IPS-18c (cell line): ENCODE measurements around the gene IL16.

Experiments used
- H3K4me3 ChIP-seq: 2 replicates; pipeline ENCODE4 v1.7.0; 2013; ENCODE audit warnings: low read depth, mild to moderate bottlenecking, low read length, moderate library complexity; ENCODE audit not compliant: insufficient read depth
- H3K9me3 ChIP-seq: one replicate; pipeline ENCODE4 v1.6.1; 2013; ENCODE audit warnings: mild to moderate bottlenecking, low read length, moderate library complexity; ENCODE audit not compliant: control insufficient read depth, insufficient read depth

IL16 gene

GRCh38 chr15:81224232-81224631 lies 27.6 kb downstream of the IL16 start:
- no peak overlapping the region for H3K4me3 ChIP-seq
- no peaks in the 10 kb centered on the region for H3K9me3 ChIP-seq

- Histone ChIP-seq H3K4me3 (no peak overlapping the region), H3K9me3 (no peaks in the 10 kb centered on the region)
Measured at GRCh38 chr15:81225161-81225671, 28.5 kb downstream of the IL16 start.

GRCh38 chr15:81227716-81228115 lies 31.0 kb downstream of the IL16 start:
- no peak overlapping the region for H3K4me3 ChIP-seq
- no peaks in the 10 kb centered on the region for H3K9me3 ChIP-seq

GRCh38 chr15:81229586-81229985 lies 32.9 kb downstream of the IL16 start:
- Histone ChIP-seq H3K9me3 (no peaks in the 10 kb centered on the region), H3K4me3 (no peak overlapping the region)

- H3K4me3 ChIP-seq: no peak overlapping the region
- no peaks in the 10 kb centered on the region for H3K9me3 ChIP-seq
Measured at GRCh38 chr15:81235276-81236123, 38.8 kb downstream of the IL16 start.

DNA sequence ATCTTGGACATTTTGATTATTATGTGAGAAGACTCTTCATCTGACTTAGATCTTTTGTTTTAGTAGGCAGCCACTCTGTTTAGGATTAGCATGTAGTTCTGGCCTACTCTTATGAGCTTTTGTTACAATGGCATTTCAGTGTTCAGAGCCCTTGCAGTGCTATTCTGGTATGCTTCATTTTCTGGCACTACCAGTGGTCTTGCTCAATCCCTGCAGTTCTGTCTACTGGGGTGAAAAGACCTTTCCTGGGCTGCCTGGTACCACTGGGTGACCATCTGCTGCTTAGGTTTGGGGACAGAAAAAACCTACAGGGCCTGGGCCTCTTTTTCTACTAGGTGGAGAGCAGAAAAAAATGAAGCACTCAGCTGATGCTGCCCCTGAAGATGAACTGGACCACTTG lies 42.5 kb downstream of the IL16 start:
- Histone ChIP-seq H3K4me3 (no peak overlapping the region), H3K9me3 (no peaks in the 10 kb centered on the region)

DNA sequence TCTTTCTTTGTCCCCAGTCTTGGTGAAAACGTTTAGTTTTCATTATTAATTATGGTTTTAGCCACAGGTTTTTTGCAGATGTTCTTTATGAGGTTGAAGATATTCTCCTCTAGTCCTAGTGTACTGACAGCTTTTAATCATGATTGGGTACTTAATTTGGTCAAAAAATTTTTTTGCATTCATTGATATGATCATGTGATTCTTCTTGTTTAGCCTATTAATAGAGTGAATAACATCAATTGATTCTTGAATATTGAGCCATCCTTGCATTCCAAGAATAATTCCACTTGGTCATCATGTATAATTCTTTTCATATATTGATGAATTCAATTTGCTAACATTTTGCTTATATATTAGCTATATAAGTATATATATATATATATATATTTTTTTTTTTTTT lies 46.1 kb downstream of the IL16 start:
- Histone ChIP-seq H3K4me3 (no peak overlapping the region), H3K9me3 (no peaks in the 10 kb centered on the region)

DNA sequence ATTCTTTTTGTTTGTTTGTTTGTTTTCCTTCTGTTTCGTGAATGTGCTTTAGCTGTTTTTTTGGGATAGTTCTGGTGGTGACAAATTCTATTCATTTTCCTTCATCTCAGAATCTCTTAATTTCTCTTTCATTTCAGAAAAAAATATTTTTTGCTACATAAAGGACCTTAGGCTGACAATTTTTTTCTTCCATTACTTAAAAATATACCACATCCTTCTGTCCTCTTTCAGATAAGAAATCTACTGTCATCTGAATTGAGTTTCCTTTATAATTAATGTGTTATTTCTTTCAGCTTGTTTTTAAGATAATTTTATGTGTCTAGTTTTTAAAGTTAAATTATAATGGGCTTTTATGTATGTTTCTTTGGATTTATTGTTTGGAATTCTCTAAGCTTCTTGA lies 47.6 kb downstream of the IL16 start:
- Histone ChIP-seq H3K4me3 (no peak overlapping the region), H3K9me3 (no peaks in the 10 kb centered on the region)

GRCh38 chr15:81253846-81254245 lies 57.2 kb downstream of the IL16 start:
- H3K9me3 ChIP-seq: no peaks in the 10 kb centered on the region
- H3K4me3 ChIP-seq: no peak overlapping the region

- no peak overlapping the region for H3K4me3 ChIP-seq
- H3K9me3 ChIP-seq: no peaks in the 10 kb centered on the region
Measured at GRCh38 chr15:81254277-81254915, 57.7 kb downstream of the IL16 start.

DNA sequence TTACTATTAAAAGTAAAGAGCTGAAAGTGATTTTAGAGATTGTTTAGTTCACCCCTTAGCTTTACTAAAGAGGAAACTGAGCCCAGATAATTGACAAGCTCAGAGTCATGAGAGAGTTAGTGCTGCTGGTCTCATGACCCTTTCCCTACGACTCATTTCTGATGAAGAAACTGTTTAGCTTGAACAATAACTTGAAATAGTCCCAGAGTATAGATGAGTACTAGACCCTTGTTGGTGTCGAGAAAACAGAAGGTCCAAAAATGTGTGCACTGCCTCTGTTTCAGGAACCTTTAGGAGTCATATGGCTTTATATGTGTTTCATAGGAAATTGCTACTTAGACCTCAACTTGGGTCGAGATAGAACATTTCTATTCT lies 58.2 kb downstream of the IL16 start:
- H3K4me3 ChIP-seq: no peak overlapping the region
- H3K9me3 ChIP-seq: no peaks in the 10 kb centered on the region

- Histone ChIP-seq H3K9me3 (no peaks in the 10 kb centered on the region), H3K4me3 (no peak overlapping the region)
Measured at GRCh38 chr15:81255315-81255957, 58.8 kb downstream of the IL16 start.

DNA sequence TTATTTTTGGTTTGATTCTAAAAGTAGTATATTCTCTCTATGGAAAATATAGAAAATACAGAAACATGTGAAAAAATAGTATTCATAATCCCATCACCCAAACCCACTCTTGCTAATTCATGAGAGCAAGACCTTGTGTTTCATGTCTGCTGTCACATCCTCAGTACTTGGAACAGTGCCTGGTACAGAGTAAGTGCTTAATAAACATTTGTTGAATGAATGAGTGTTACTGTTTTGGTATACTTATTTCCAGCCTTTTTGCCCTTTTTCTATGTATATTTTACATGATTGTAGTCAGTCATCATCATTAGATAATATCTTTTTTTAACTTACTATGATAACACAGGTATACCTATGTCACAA lies 59.3 kb downstream of the IL16 start:
- no peaks in the 10 kb centered on the region for H3K9me3 ChIP-seq

GRCh38 chr15:81256916-81257315 lies 60.2 kb downstream of the IL16 start:
- Histone ChIP-seq H3K9me3 (no peaks in the 10 kb centered on the region), H3K4me3 (no peak overlapping the region)

More for the DNA sequence above, 59.3 kb downstream of the IL16 start:
- no peak overlapping the region for H3K4me3 ChIP-seq

GRCh38 chr15:81257435-81257834 lies 60.8 kb downstream of the IL16 start:
- no peaks in the 10 kb centered on the region for H3K9me3 ChIP-seq
- no peak overlapping the region for H3K4me3 ChIP-seq

DNA sequence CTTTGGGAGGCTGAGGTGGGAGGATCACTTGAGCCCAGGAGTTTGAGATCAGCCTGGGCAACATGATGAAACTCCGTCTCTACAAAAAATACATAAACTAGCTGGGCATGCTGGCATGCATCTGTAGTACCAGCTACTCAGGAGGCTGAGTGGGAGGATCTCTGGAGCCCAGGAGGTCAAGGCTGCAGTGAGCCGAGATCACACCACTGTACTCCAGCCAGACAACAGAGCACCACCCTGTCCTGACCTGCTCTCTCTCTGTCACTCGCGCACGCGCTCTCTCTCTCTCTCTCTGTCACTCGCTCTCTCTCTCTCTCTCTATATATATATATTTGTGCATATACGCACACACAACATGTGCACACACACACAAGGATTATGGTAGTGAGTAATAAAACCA lies 61.8 kb downstream of the IL16 start:
- no peak overlapping the region for H3K4me3 ChIP-seq

GRCh38 chr15:81259760-81260298 lies 63.1 kb downstream of the IL16 start:
- H3K4me3 ChIP-seq: no peak overlapping the region

More for the DNA sequence above, 61.8 kb downstream of the IL16 start:
- no peaks in the 10 kb centered on the region for H3K9me3 ChIP-seq

More at GRCh38 chr15:81259760-81260298, 63.1 kb downstream of the IL16 start:
- H3K9me3 ChIP-seq: no peaks in the 10 kb centered on the region
